Panc1 (cell line): ENCODE results near the gene DST. TPM values are rescaled to one million over a fixed set of nuclear protein-coding genes. Genes with fewer than 3 reads are reported as not detected.

Experiments
- ATAC-seq: fragments of 200-7000 bp; cut with Tn5 transposase; 2 replicates; pipeline ENCODE4 v1.9.1; 2020; ENCODE audit warnings: mild to moderate bottlenecking, moderate library complexity
- BruUV-seq: library from RNA; stranded (reverse); fragments of 400-500 nt; replicated peaks from 2 replicates; lab custom pipeline; 2021; lab: Mats Ljungman, UMichigan
- CTCF ChIA-PET: fragments of 300-600 bp; sonication (Branson Sonifier 250); formaldehyde crosslinking; loops from one replicate; lab custom pipeline; 2022; ENCODE audit warnings: antibody characterized with exemption; lab: Charles Lee
- POLR2A ChIA-PET: fragments of 300-600 bp; sonication (Branson Sonifier 250); formaldehyde crosslinking; loops from one replicate; lab custom pipeline; 2022; ENCODE audit warnings: antibody characterized with exemption; lab: Charles Lee
- DNase-seq: peaks from one replicate; pipeline ENCODE4 v3.0.0-alpha.2; 2010; ENCODE audit warnings: low read depth, low spot score
- H3K27ac ChIP-seq: 2 replicates; pipeline ENCODE4 v1.5.1; 2011; ENCODE audit warnings: mild to moderate bottlenecking, low read length, inconsistent platforms
- H3K27me3 ChIP-seq: fragments of 200-500 bp; sonication (Bioruptor generic); 2 replicates; pipeline ENCODE4 v1.6.0; 2014; ENCODE audit warnings: low read length, inconsistent platforms; ENCODE audit not compliant: control insufficient read depth, insufficient read depth
- H3K36me3 ChIP-seq: fragments of 200-500 bp; sonication (Bioruptor generic); 2 replicates; pipeline ENCODE4 v1.5.1; 2014; ENCODE audit warnings: inconsistent platforms, mild to moderate bottlenecking, low read length, moderate library complexity; ENCODE audit not compliant: control insufficient read depth, insufficient read depth
- H3K4me1 ChIP-seq: 2 replicates; pipeline ENCODE4 v1.5.1; 2011; ENCODE audit warnings: inconsistent platforms, mild to moderate bottlenecking, low read length, moderate library complexity; ENCODE audit not compliant: control insufficient read depth, insufficient read depth
- H3K4me3 ChIP-seq, 2 experiments: 2 replicates each; pipeline ENCODE4 v1.5.1; 2011 to 2012; ENCODE audit warnings: low read depth in 2 of 2, low read length in 2 of 2, mild to moderate bottlenecking in 2 of 2, inconsistent platforms in 1 of 2, moderate library complexity in 1 of 2
- H3K9me3 ChIP-seq: fragments of 200-500 bp; sonication (Bioruptor generic); 2 replicates; pipeline ENCODE4 v1.5.1; 2014; ENCODE audit warnings: low read depth, mild to moderate bottlenecking, inconsistent platforms, low read length, moderate library complexity; ENCODE audit not compliant: control insufficient read depth, insufficient read depth
- POLR2AphosphoS5 ChIP-seq: IDR thresholded peaks from 2 replicates; pipeline ENCODE4 v1.6.1; 2012; ENCODE audit warnings: mild to moderate bottlenecking, low read depth, low read length, moderate library complexity
- REST ChIP-seq, 2 experiments: IDR thresholded peaks; 2 replicates each; pipeline ENCODE4 v1.6.1; 2011 to 2012; ENCODE audit warnings: low read depth in 2 of 2, control low read depth in 1 of 2, low read length in 1 of 2, mild to moderate bottlenecking in 1 of 2, moderate library complexity in 1 of 2; ENCODE audit not compliant: insufficient read depth in 1 of 2
- SIN3A ChIP-seq: IDR thresholded peaks from 2 replicates; pipeline ENCODE4 v1.6.1; 2012; ENCODE audit warnings: low read depth, mild to moderate bottlenecking, low read length, moderate library complexity, borderline replicate concordance; ENCODE audit not compliant: insufficient read depth
- TCF7L2 ChIP-seq: IDR thresholded peaks from 2 replicates; pipeline ENCODE4 v1.6.1; 2011; ENCODE audit warnings: mild to moderate bottlenecking, low read depth, low read length, inconsistent platforms
- in situ Hi-C: cut with HindIII; loops from 2 replicates; pipeline ENCODE4 v1.10.0; 2016; ENCODE audit warnings: low sequenced_read_pairs, low pct_unique_long_range_greater_than_20kb
- intact Hi-C: fragments of 100-400 bp; cut with micrococcal nuclease; formaldehyde crosslinking; loops from one replicate; pipeline ENCODE4 v1.10.0; 2022; ENCODE audit not compliant: unreplicated experiment
- total RNA-seq: library from RNA; stranded (reverse); gene quantifications from one replicate; pipeline ENCODE4 v1.2.1, GENCODE V29; 2021; ENCODE audit not compliant: unreplicated experiment
- TF ChIP-seq, protein P1 (sequence below): fragments of 450-650 bp; IDR thresholded peaks from 2 replicates; pipeline ENCODE4 v1.5.1; 2017; ENCODE audit warnings: mild to moderate bottlenecking

The DST gene
- total RNA-seq, 1 experiment from 2014 or later = 230 TPM

GRCh38 chr6:56478202-56478601, 164.5 kb downstream of the DST start:
- TF ChIP-seq REST (IDR thresholded peaks at IDR 0.05; ENCODE audit: insufficient read depth in 1 of 2, low read depth in 2 of 2, low read length in 1 of 2) = no peak
- TF ChIP-seq SIN3A = no peak
- no peak for TF ChIP-seq POLR2AphosphoS5
- no peak for TF ChIP-seq TCF7L2
- TF ChIP-seq, protein P1, sequence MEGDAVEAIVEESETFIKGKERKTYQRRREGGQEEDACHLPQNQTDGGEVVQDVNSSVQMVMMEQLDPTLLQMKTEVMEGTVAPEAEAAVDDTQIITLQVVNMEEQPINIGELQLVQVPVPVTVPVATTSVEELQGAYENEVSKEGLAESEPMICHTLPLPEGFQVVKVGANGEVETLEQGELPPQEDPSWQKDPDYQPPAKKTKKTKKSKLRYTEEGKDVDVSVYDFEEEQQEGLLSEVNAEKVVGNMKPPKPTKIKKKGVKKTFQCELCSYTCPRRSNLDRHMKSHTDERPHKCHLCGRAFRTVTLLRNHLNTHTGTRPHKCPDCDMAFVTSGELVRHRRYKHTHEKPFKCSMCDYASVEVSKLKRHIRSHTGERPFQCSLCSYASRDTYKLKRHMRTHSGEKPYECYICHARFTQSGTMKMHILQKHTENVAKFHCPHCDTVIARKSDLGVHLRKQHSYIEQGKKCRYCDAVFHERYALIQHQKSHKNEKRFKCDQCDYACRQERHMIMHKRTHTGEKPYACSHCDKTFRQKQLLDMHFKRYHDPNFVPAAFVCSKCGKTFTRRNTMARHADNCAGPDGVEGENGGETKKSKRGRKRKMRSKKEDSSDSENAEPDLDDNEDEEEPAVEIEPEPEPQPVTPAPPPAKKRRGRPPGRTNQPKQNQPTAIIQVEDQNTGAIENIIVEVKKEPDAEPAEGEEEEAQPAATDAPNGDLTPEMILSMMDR = no peak
- H3K4me3 ChIP-seq = no peak overlapping the region
- ATAC-seq = no peak
- CTCF ChIA-PET = no interaction called here
- H3K27ac ChIP-seq = no peak overlapping the region
- POLR2A ChIA-PET = no interaction called here
- H3K36me3 ChIP-seq = peaks cover 48% of the 10 kb centered on the region
- intact Hi-C loops = no loop called here
- no peaks in the 10 kb centered on the region for H3K9me3 ChIP-seq
- H3K4me1 ChIP-seq = no peaks in the 10 kb centered on the region
- in situ Hi-C loops = no loop called here
- no peaks in the 10 kb centered on the region for H3K27me3 ChIP-seq
- no peak for DNase-seq
- no TSS peak for BruUV-seq

- Histone ChIP-seq H3K27ac (no peak overlapping the region), H3K4me1 (no peaks in the 10 kb centered on the region), H3K36me3 (peaks cover 51% of the 10 kb centered on the region), H3K9me3 (no peaks in the 10 kb centered on the region), H3K27me3 (no peaks in the 10 kb centered on the region), H3K4me3 (no peak overlapping the region)
- POLR2A ChIA-PET = no interaction called here
- no TSS peak for BruUV-seq
- CTCF ChIA-PET = no interaction called here
- TF ChIP-seq REST (IDR thresholded peaks at IDR 0.05; ENCODE audit: insufficient read depth in 1 of 2, low read depth in 2 of 2, low read length in 1 of 2) (no peak), TCF7L2 (no peak), SIN3A (no peak), POLR2AphosphoS5 (no peak)
- TF ChIP-seq, protein P1 = no peak
- in situ Hi-C loops (no loop called here), intact Hi-C loops (no loop called here)
- DNase-seq (no peak), ATAC-seq (no peak)
Measured at GRCh38 chr6:56477241-56477640, 165.4 kb downstream of the DST start.
